CD4-positive, CD25-positive, alpha-beta regulatory T cell (primary cell): Measurements from ENCODE around the gene TIMP2. TPM values are rescaled to one million over a fixed set of nuclear protein-coding genes. Genes with fewer than 3 reads are reported as not detected.
A peak's percentile ranks its signal among the peaks of the same experiment; 100 is the strongest.
"Not testable (repeated sequence)": the region's sequence is repeated elsewhere in the genome, so short reads cannot be mapped to it uniquely, and the experiment has no call there.

Experiments
- ATAC-seq, 2 donors: fragments of 150-1000 bp; cut with Tn5 transposase; one replicate each; pipeline ENCODE4 v1.10.0; 2021; ENCODE audit warnings: low read depth in 2 of 2, moderate number of reproducible peaks in 2 of 2, moderate library complexity in 1 of 2
- DNase-seq, 3 donors: peaks; one replicate each; pipeline versions ENCODE4 v3.0.0 to v3.0.0-alpha.2; 2012 to 2022; ENCODE audit warnings: mixed read lengths in 1 of 3
- H3K27ac ChIP-seq: one replicate; pipeline ENCODE4 v1.7.0; 2013; ENCODE audit warnings: mild to moderate bottlenecking, low read length; ENCODE audit not compliant: insufficient read depth, poor library complexity, severe bottlenecking
- H3K27me3 ChIP-seq: one replicate; pipeline ENCODE4 v1.7.0; 2013; ENCODE audit warnings: low read length; ENCODE audit not compliant: control insufficient read depth, insufficient read depth
- H3K36me3 ChIP-seq: one replicate; pipeline ENCODE4 v1.7.0; 2013; ENCODE audit warnings: mild to moderate bottlenecking, low read length, moderate library complexity; ENCODE audit not compliant: control insufficient read depth, insufficient read depth
- H3K4me1 ChIP-seq: 2 replicates; pipeline ENCODE4 v1.7.0; 2013; ENCODE audit warnings: mild to moderate bottlenecking, low read length; ENCODE audit not compliant: insufficient read depth, control insufficient read depth, poor library complexity, severe bottlenecking
- H3K4me3 ChIP-seq: one replicate; pipeline ENCODE4 v1.7.0; 2013; ENCODE audit warnings: low read depth, mild to moderate bottlenecking, low read length, moderate library complexity
- H3K9me3 ChIP-seq, 2 experiments: 1 replicate in 1 of 2; 2 replicates in 1 of 2; pipeline ENCODE4 v1.7.0; 2013; ENCODE audit warnings: low read length in 2 of 2, mild to moderate bottlenecking in 1 of 2, moderate library complexity in 1 of 2; ENCODE audit not compliant: control insufficient read depth in 2 of 2
- H3K27ac Mint-ChIP-seq, 3 donors: one replicate each; pipeline ENCODE4 v1.8.0; 2020 to 2022; ENCODE audit warnings: mild to moderate bottlenecking in 3 of 3, mixed read lengths in 3 of 3, moderate library complexity in 2 of 3
- H3K27me3 Mint-ChIP-seq: one replicate; pipeline ENCODE4 v1.8.0; 2022; ENCODE audit warnings: mild to moderate bottlenecking, mixed read lengths
- H3K36me3 Mint-ChIP-seq: one replicate; pipeline ENCODE4 v1.8.0; 2020; ENCODE audit warnings: mixed read lengths
- H3K4me1 Mint-ChIP-seq, 4 donors: one replicate each; pipeline ENCODE4 v1.8.0; 2020 to 2022; ENCODE audit warnings: mixed read lengths in 4 of 4, mild to moderate bottlenecking in 1 of 4
- H3K4me3 Mint-ChIP-seq, 4 donors: one replicate each; pipeline ENCODE4 v1.8.0; 2020 to 2022; ENCODE audit warnings: mild to moderate bottlenecking in 4 of 4, mixed read lengths in 4 of 4, moderate library complexity in 3 of 4
- H3K9me3 Mint-ChIP-seq, 7 donors: one replicate each; pipeline ENCODE4 v1.8.0; 2020 to 2022; ENCODE audit warnings: mixed read lengths in 7 of 7, mild to moderate bottlenecking in 3 of 7, moderate library complexity in 2 of 7
- polyA plus RNA-seq, 4 donors: library from polyadenylated mRNA; unstranded; fragments of 300-500 nt; fragmentation: Illumina TruSeq; gene quantifications; one replicate each; pipeline ENCODE4 v1.2.3, GENCODE V29; 2021
- total RNA-seq: library from RNA; stranded (reverse); gene quantifications from one replicate; pipeline ENCODE4 v1.2.3, GENCODE V29; 2022

TIMP2 gene
- total and polyA plus RNA-seq, 5 donors from 2014 or later: 0.29 to 6.5 (median 0.40) TPM; not detected in 1

DNA sequence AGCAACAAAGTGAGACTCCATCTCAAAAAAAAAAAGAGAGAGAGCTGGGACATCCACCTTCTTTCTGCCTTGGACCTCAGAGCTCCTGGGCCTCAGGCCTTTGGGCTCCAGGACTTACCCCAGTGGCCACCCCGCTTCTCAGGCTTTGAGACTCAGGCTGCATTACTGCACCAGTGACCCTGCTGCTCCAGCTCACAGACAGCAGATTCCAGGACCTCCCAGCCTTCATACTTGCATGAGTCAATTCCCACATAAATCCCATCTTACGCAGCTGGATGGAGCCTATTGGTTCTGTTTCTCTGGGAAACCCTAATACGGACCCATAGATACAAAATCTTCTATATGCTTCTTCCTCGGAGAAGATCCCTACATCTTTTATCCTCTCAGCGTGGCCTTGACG is 20.1 kb downstream of the TIMP2 start:
- Mint-ChIP-seq H3K4me3 (no peak overlapping the region), H3K36me3 (no peaks in the 10 kb centered on the region), H3K4me1 (peaks cover 0 to 8% (median 4%) of the 10 kb centered on the region in 4 donors), H3K27ac (peak overlapping the region in 1 of 3 donors; percentile 12), H3K27me3 (peaks cover 9% of the 10 kb centered on the region), H3K9me3 (no peaks in the 10 kb centered on the region)
- Histone ChIP-seq H3K27ac (no peak overlapping the region), H3K4me3 (no peak overlapping the region), H3K36me3 (no peaks in the 10 kb centered on the region), H3K9me3 (no peaks in the 10 kb centered on the region), H3K27me3 (no peaks in the 10 kb centered on the region), H3K4me1 (no peaks in the 10 kb centered on the region)
- ATAC-seq (no peak), DNase-seq (no peak)

DNA sequence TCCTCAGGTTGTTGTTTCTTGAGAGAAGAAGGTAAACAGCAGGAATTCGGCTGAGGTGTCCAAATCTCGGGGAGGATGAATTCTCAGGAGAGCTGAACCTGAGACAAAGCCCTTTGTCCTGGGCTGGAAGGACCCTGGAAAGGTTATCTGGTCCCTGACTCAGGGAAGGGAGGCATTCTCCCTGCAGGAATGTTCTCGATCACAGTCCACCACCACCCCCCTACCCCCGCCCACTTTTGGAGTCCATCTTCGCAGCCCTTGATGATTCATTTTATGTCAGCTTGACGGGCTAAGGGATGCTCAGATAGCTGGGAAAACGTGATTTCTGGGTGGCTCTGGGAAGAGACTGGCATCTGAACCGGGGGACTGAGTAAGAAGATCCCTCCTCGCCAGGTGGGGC is 20.8 kb downstream of the TIMP2 start:
- ATAC-seq (no peak), DNase-seq (no peak)
- Histone ChIP-seq H3K27me3 (no peaks in the 10 kb centered on the region), H3K27ac (no peak overlapping the region), H3K4me1 (no peaks in the 10 kb centered on the region), H3K4me3 (no peak overlapping the region), H3K9me3 (no peaks in the 10 kb centered on the region), H3K36me3 (no peaks in the 10 kb centered on the region)
- Mint-ChIP-seq H3K9me3 (no peaks in the 10 kb centered on the region), H3K4me3 (no peak overlapping the region), H3K4me1 (peaks cover 0 to 8% (median 4%) of the 10 kb centered on the region in 4 donors), H3K27me3 (peaks cover 9% of the 10 kb centered on the region), H3K27ac (peak overlapping the region in 2 of 3 donors; percentile 26 to 48), H3K36me3 (no peaks in the 10 kb centered on the region)

DNA sequence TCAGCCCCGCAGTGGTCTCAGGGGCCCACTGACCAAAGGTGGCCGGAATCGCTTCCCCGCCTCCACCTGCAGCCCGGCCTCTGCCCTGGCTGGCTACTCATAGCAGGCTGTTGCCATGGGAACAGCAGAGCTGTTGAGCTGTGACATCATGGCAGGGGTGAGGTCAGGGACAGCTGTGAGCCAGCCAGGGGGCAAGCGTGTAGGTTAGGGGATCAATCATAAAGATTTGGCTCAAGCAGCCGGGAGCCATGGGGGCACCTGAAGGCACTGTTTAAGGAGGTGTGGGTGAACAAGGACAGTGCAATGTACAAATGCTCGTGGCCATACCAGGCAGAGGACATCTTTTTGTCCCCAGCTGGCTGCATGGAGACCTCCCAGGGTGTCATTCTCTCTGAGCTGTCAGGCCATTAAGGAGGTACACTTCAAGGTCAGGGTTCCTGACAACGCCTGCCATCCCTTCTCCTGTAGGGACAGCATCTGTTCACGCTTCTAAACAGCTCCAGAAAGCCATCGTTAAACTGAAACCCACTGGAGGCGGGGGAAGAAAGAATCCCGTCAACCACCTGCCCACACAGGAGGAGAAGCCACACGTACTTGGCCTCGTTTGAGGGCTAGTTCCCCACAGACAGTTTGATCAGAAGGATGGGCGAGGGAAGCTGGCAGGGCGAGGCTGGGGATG is 21.9 kb downstream of the TIMP2 start, which contains the start of gene CEP295NL:
TSS of gene CEP295NL (minus strand) at position 101 of the 679 bp plus-strand sequence. CDS start 1,373 bp downstream, outside the sequence.
- peak within 1 kb of the TSS in 1 of 3 donors; percentile 26 for H3K27ac Mint-ChIP-seq
- no peak within 1 kb of the TSS for H3K4me3 ChIP-seq
- H3K4me1 ChIP-seq: no peaks in the 10 kb centered on the region
- H3K9me3 ChIP-seq: no peaks in the 10 kb centered on the region
- no peak within 1 kb of the TSS for H3K27ac ChIP-seq
- peaks cover 0 to 8% (median 4%) of the 10 kb centered on the region in 4 donors for H3K4me1 Mint-ChIP-seq
- no peaks in the 10 kb centered on the region for H3K36me3 Mint-ChIP-seq
- H3K27me3 Mint-ChIP-seq: peaks cover 9% of the 10 kb centered on the region
- peak within 1 kb of the TSS in 1 of 4 donors; percentile 51 for H3K4me3 Mint-ChIP-seq
- no peaks in the 10 kb centered on the region for H3K36me3 ChIP-seq
- ATAC-seq (no peak), DNase-seq (no peak)
- H3K27me3 ChIP-seq: no peaks in the 10 kb centered on the region
- no peaks in the 10 kb centered on the region for H3K9me3 Mint-ChIP-seq

DNA sequence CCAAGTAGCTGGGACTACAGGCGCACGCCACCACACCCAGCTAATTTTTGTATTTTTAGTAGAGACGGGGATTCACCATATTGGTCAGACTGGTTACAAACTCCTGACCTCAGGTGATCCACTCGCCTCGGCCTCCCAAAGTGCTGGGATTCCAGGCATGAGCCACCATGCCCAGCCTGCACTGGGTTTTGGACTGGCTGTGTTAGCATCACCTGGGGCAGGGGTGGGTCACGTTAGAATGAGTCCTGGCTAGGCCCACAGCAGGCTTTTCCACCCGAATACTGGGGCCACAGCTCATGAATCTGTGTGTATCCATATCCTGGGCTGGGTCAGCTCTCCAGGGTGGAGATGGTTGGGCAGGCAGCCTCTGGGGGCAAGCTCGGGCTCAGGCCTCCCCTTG is 23.0 kb downstream of the TIMP2 start:
- H3K27me3 Mint-ChIP-seq, H3K36me3 ChIP-seq, H3K27ac ChIP-seq, DNase-seq, ATAC-seq, H3K4me3 ChIP-seq, H3K4me1 Mint-ChIP-seq, H3K36me3 Mint-ChIP-seq, H3K9me3 Mint-ChIP-seq, H3K4me1 ChIP-seq, H3K27me3 ChIP-seq, H3K27ac Mint-ChIP-seq, H3K9me3 ChIP-seq: not testable (repeated sequence)
- peak overlapping the region in 1 of 4 donors; percentile 51 for H3K4me3 Mint-ChIP-seq

DNA sequence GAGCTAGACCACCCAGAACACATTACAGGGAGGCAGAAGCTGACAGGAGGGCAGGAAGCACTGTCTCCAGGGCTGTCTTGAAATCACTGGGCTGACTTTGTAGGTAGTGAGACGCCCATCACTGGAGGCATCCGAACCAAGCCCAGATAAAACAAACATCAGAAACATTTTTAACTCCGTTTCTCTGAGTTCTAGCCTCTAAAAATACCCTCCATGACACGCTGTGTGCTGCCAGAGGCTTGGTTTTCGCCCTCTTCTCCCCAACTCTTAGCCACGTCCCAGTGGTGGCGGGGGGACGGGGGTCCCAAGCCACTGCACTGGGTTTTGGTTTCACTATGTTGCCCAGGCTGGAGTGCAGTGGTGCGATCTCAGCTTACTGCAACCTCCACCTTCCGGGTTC is 23.4 kb downstream of the TIMP2 start:
- H3K4me1 Mint-ChIP-seq: peaks cover 0 to 8% (median 4%) of the 10 kb centered on the region in 4 donors
- H3K9me3 Mint-ChIP-seq: no peaks in the 10 kb centered on the region
- H3K27ac Mint-ChIP-seq: no peak overlapping the region
- Histone ChIP-seq H3K4me3 (no peak overlapping the region), H3K27ac (no peak overlapping the region), H3K36me3 (no peaks in the 10 kb centered on the region), H3K9me3 (no peaks in the 10 kb centered on the region), H3K4me1 (no peaks in the 10 kb centered on the region), H3K27me3 (no peaks in the 10 kb centered on the region)
- no peak for ATAC-seq
- H3K36me3 Mint-ChIP-seq: no peaks in the 10 kb centered on the region
- no peak for DNase-seq
- H3K27me3 Mint-ChIP-seq: peaks cover 9% of the 10 kb centered on the region
- no peak overlapping the region for H3K4me3 Mint-ChIP-seq

DNA sequence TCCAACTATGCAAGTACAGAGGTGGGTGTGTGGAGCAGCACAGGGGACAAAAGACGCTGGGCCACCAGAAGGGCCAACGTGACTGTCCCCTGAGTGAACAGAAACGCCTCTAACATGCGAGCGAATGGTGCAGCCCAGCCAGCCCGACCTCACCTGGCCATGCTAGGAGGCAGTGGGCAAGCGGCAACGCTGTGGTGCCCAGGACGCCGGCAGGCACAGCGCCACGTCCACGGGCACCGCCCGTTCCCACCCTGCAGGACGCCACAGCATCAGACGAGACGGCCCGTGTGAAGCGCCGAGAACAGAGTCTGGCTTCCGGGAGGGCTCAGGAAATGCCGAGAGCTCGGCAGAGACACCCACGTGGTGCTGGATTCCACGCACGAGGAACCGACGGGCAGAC is 24.4 kb downstream of the TIMP2 start:
- Mint-ChIP-seq H3K36me3 (no peaks in the 10 kb centered on the region), H3K9me3 (no peaks in the 10 kb centered on the region), H3K27ac (no peak overlapping the region), H3K27me3 (peaks cover 14% of the 10 kb centered on the region), H3K4me1 (peaks cover 0 to 8% (median 4%) of the 10 kb centered on the region in 4 donors), H3K4me3 (no peak overlapping the region)
- no peak for DNase-seq
- H3K36me3 ChIP-seq: no peaks in the 10 kb centered on the region
- H3K27ac ChIP-seq: no peak overlapping the region
- H3K4me1 ChIP-seq: no peaks in the 10 kb centered on the region
- no peaks in the 10 kb centered on the region for H3K27me3 ChIP-seq
- no peak for ATAC-seq
- H3K4me3 ChIP-seq: no peak overlapping the region
- no peaks in the 10 kb centered on the region for H3K9me3 ChIP-seq

DNA sequence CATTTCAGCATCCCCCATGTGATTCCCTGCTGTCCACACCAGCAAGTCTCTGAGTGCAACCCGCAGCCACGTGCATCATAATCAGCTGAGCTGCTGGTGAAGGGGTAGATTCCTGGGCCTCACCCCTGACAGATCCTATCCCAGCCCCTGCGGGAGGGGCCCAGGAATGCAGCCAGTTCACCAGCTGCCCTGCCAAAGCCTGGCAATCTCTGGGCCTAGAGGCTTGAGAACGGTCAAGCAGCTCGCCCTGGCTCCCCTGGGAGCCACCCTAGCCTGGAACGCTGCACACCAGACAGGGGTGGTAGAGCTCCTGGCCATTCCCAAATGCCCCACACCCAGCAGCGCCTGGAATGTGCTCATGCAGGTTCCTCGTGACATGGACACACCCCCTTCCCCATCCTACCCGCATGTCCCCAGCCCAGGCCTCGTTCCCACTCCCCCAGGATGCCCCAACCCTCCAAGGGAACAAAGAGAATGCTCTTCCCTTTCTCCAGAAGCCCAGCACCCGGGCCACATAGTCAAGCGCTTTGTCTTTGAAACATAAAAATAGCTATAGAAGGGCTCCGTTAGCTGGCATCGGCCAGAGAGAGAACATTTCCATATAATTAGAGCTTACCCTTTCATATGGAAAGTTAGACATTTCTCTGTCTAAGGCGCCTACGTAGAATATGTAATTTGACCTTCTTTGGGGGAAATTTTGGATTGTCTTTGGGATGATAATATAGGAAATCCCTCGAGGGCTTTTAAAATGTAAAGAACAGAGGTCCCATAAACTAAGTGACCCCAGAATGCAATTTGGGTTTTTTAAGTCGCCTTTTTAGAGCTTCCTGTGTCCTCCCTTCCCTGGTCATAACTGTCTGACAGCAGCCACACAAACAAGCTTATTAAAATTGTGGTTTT is 25.6 kb downstream of the TIMP2 start:
- Histone ChIP-seq H3K27ac (no peak overlapping the region), H3K4me1 (no peaks in the 10 kb centered on the region), H3K27me3 (no peaks in the 10 kb centered on the region), H3K4me3 (no peak overlapping the region), H3K36me3 (no peaks in the 10 kb centered on the region), H3K9me3 (no peaks in the 10 kb centered on the region)
- H3K36me3 Mint-ChIP-seq: no peaks in the 10 kb centered on the region
- H3K4me1 Mint-ChIP-seq: peaks cover 0 to 8% (median 4%) of the 10 kb centered on the region in 4 donors
- no peaks in the 10 kb centered on the region for H3K9me3 Mint-ChIP-seq
- DNase-seq (no peak), ATAC-seq (no peak)
- no peak overlapping the region for H3K4me3 Mint-ChIP-seq
- no peak overlapping the region for H3K27ac Mint-ChIP-seq
- peaks cover 6% of the 10 kb centered on the region for H3K27me3 Mint-ChIP-seq
